Heart left ventricle (tissue), 16 donors: ENCODE measurements around the gene ZKSCAN5. TPM values are rescaled to one million over a fixed set of nuclear protein-coding genes. Genes with fewer than 3 reads are reported as not detected.

Experiments
- ATAC-seq, 4 donors: fragments of 200-7000 bp; cut with Tn5 transposase; one replicate each; pipeline ENCODE4 v1.9.1; 2020 to 2022; ENCODE audit warnings: moderate library complexity in 4 of 4, mild to moderate bottlenecking in 3 of 4, moderate number of reproducible peaks in 1 of 4
- DNase-seq, 5 donors: peaks; one replicate each; pipeline ENCODE4 v3.0.0-alpha.2; 2020
- H3K27ac ChIP-seq, 12 donors: fragments of 200-600 bp; sonication (generic) in 4 of 12; one replicate each; pipeline versions ENCODE4 v1.5.0 to v1.8.0; 2016 to 2022; ENCODE audit warnings: mild to moderate bottlenecking in 2 of 12
- H3K27me3 ChIP-seq, 9 donors: fragments of 200-600 bp; sonication (generic) in 2 of 9; one replicate each; pipeline versions ENCODE4 v1.5.1 to v1.8.0; 2016 to 2022; ENCODE audit warnings: mild to moderate bottlenecking in 3 of 9
- H3K36me3 ChIP-seq, 9 donors: fragments of 200-600 bp; sonication (generic) in 2 of 9; one replicate each; pipeline versions ENCODE4 v1.5.0 to v1.8.0; 2018 to 2022; ENCODE audit warnings: mild to moderate bottlenecking in 2 of 9
- H3K4me1 ChIP-seq, 12 donors: fragments of 200-600 bp; sonication (generic) in 4 of 12; one replicate each; pipeline versions ENCODE4 v1.5.0 to v1.8.0; 2016 to 2022; ENCODE audit warnings: mild to moderate bottlenecking in 3 of 12
- H3K4me3 ChIP-seq, 12 donors: fragments of 200-600 bp; sonication (generic) in 4 of 12; one replicate each; pipeline versions ENCODE4 v1.5.0 to v1.8.0; 2017 to 2022; ENCODE audit warnings: mild to moderate bottlenecking in 9 of 12, moderate library complexity in 4 of 12
- H3K9me3 ChIP-seq, 12 donors: fragments of 200-600 bp; sonication (generic) in 4 of 12; one replicate each; pipeline versions ENCODE4 v1.5.0 to v1.8.0; 2016 to 2022; ENCODE audit warnings: mild to moderate bottlenecking in 1 of 12
- CTCF ChIP-seq, 12 donors: fragments of 200-600 bp; sonication (generic) in 4 of 12; IDR thresholded peaks; one replicate each; pipeline versions ENCODE4 v1.5.0 to v1.8.0; 2018 to 2022; ENCODE audit warnings: antibody characterized with exemption in 12 of 12, mild to moderate bottlenecking in 5 of 12
- POLR2A ChIP-seq, 2 donors: fragments of 450-650 bp; IDR thresholded peaks; one replicate each; pipeline ENCODE4 v1.6.1; 2017; ENCODE audit warnings: antibody characterized with exemption in 2 of 2, mild to moderate bottlenecking in 2 of 2, moderate library complexity in 2 of 2
- WGBS, 4 donors: extraction: QIAGEN DNeasy Blood & Tissue Kit in 2 of 4; methylation state at CpG; one replicate each; pipeline versions ENCODE4 v1.1.5 to v1.1.7; 2013 to 2018; 5-methylcytosine and 5-hydroxymethylcytosine counted together
- intact Hi-C, 10 donors: fragments of 100-400 bp; cut with DNase I; formaldehyde crosslinking; loops; one replicate each; pipeline versions ENCODE4 v1.11.1 to v1.14.2; 2022
- polyA plus RNA-seq, 2 donors: library from polyadenylated mRNA; stranded (reverse); fragments of 200-250 nt; gene quantifications; one replicate each; pipeline ENCODE4 v1.2.3, GENCODE V29; 2013
- total RNA-seq, 9 donors: library from RNA; depleted of rRNA in 2 of 9; stranded (reverse); fragments of >200 nt in 2 of 9; fragmentation: NEBNext Ultra II Directional in 3 of 9; extraction: Animal tissue kit (Norgen Biotek cat#: 25700) in 3 of 9; gene quantifications; one replicate each; pipeline versions ENCODE4 v1.1.0 to v1.2.4, GENCODE V29; 2016 to 2023
- donor health status: ischemic (EF 13 %, LVEDD 7.1; RV severe dilation, severe dysfunction).
- donor health status: healthy with polysubstance abuse.
- donor health status: DM: no; HTN: yes; CAD: no.
- donor health status: DM: no; HTN: no; CAD: no.
- donor health status: ischemic (EF 25% LVEDD 6.9; RV normal size, moderate dysfunction).
- donor health status: ischemic (EF 25% LVEDD 5.7; RV mildly dilated, moderate dysfunction).
- donor health status: healthy.
- donor health status: DM: yes; HTN: yes; CAD: no.
- donor health status: ischemic (EF 35%, LVEDD 5.7; RV mildly dilated, moderate dysfunction).
- donor health status: nonischemic (EF 11% LVEDD 7.7; RV severe dilation, severe dysfunction).
- donor health status: DM: yes; HTN: yes; CAD: no.
- donor health status: PGD.
- donor health status: ischemic (EF 29% LVEDD 5.4; RV normal size, mild dysfunction).
- donor health status: nonischemic (EF 23%, LVEDD 6.1; RV moderate dilation, normal function).

Gene ZKSCAN5
- total and polyA plus RNA-seq, 11 donors, result 2.1 to 9.6 (median 6.2) TPM

DNA sequence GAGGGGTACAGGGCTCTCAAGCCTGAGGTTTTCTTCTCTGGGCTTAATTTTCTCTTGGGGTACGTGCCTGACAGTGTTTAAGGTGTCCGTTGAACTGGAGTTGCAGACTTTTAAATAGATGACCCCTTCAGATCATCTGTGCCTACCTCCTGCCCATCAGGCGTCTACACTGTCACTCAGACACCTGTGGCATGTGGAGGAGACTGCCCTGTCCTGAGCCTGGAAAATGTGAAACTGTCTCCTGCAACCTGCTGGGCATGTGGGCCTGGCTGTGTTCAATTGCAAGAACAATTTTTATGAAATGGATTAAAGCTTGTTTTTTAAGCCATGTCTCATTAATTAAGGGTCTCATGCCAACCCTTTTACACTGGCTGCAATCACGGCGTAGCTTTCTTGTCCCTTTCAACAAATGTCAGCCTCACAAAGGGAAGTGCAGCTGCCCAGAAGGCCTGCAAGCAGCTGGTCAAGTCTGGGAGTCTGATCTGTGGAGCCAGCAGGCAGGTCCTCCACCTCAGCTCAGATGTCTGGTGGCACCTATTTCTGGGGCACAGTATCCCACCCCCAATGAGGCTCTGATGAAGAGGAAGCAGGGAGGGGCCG, 47.3 kb upstream of the ZKSCAN5 start:
- WGBS, 4 donors, result 71 to 81% (median 78%) methylated on average over 6 of the region's 6 CpGs
- peaks cover 5 to 43% (median 21%) of the 10 kb centered on the region in 12 donors for H3K4me1 ChIP-seq
- H3K9me3 ChIP-seq, result no peaks in the 10 kb centered on the region
- no peak overlapping the region for H3K4me3 ChIP-seq
- peaks cover 0 to 90% (median 81%) of the 10 kb centered on the region in 9 donors for H3K36me3 ChIP-seq
- TF ChIP-seq POLR2A (IDR thresholded peaks at IDR 0.05) (no peak), CTCF (IDR thresholded peaks at IDR 0.05) (no peak)
- DNase-seq (no peak), ATAC-seq (no peak)
- no peaks in the 10 kb centered on the region for H3K27me3 ChIP-seq
- no peak overlapping the region for H3K27ac ChIP-seq
- intact Hi-C loops, result no loop called here

- 68 to 77% (median 76%) methylated on average over 17 to 26 of the region's 26 CpGs for WGBS, 4 donors
- TF ChIP-seq POLR2A (IDR thresholded peaks at IDR 0.05) (no peak), CTCF (IDR thresholded peaks at IDR 0.05) (no peak)
These were observed 46.6 kb upstream of the ZKSCAN5 start for GRCh38 chr7:99457650-99458493.

DNA sequence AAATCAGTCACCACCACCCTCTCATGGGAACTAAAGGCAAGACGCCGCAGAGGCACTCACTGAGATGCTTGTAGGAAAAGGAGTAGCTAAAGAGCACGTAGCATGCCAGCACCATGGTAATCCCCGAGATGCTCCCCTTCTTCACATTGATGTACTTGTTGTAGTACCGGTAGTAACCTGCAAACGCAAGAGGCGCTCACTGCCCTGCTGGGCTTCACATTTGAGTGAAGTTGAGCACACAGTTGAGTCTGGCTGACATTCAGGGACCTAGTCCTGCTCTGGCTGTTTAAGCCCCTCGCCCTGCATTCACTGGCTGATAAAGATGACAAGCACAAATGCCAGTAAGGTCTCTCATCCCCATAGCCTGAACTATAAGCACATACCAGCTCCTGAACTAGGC, 45.4 kb upstream of the ZKSCAN5 start:
- Histone ChIP-seq H3K4me1 (peaks cover 8 to 48% (median 23%) of the 10 kb centered on the region in 12 donors), H3K9me3 (no peaks in the 10 kb centered on the region), H3K4me3 (no peak overlapping the region), H3K36me3 (peaks cover 0 to 87% (median 75%) of the 10 kb centered on the region in 9 donors), H3K27ac (no peak overlapping the region), H3K27me3 (no peaks in the 10 kb centered on the region)
- intact Hi-C loops, result no loop called here
- ATAC-seq, result no peak
- 84 to 91% (median 87%) methylated on average over 8 of the region's 8 CpGs for WGBS, 4 donors
- peak in 3 of 12 donors; percentile 19 to 34 (median 23) for TF ChIP-seq CTCF (IDR thresholded peaks at IDR 0.05)
- no peak for TF ChIP-seq POLR2A (IDR thresholded peaks at IDR 0.05)
- DNase-seq, result no peak

More at GRCh38 chr7:99457650-99458493, 46.6 kb upstream of the ZKSCAN5 start:
- H3K36me3 ChIP-seq, result peaks cover 0 to 88% (median 77%) of the 10 kb centered on the region in 9 donors
- H3K9me3 ChIP-seq, result no peaks in the 10 kb centered on the region
- intact Hi-C loops, result no loop called here
- no peak overlapping the region for H3K4me3 ChIP-seq
- peaks cover 5 to 41% (median 20%) of the 10 kb centered on the region in 12 donors for H3K4me1 ChIP-seq
- no peak for DNase-seq
- no peak for ATAC-seq
- H3K27me3 ChIP-seq, result no peaks in the 10 kb centered on the region
- H3K27ac ChIP-seq, result no peak overlapping the region

GRCh38 chr7:99460651-99461050, 43.8 kb upstream of the ZKSCAN5 start:
- DNase-seq (no peak), ATAC-seq (peak in 3 of 4 donors; percentile 3 to 19 (median 12))
- Histone ChIP-seq H3K9me3 (no peaks in the 10 kb centered on the region), H3K27ac (peak overlapping the region in 1 of 12 donors; percentile 10), H3K36me3 (peaks cover 0 to 74% (median 61%) of the 10 kb centered on the region in 9 donors), H3K27me3 (no peaks in the 10 kb centered on the region), H3K4me3 (no peak overlapping the region), H3K4me1 (peaks cover 8 to 60% (median 35%) of the 10 kb centered on the region in 12 donors)
- TF ChIP-seq POLR2A (IDR thresholded peaks at IDR 0.05) (no peak), CTCF (IDR thresholded peaks at IDR 0.05) (no peak)
- intact Hi-C loops, result no loop called here
- 55 to 69% (median 65%) methylated on average over 11 of the region's 11 CpGs for WGBS, 4 donors
